COLO829 (cell line): ENCODE results near the gene CADM2.
"Not testable (repeated sequence)": the region's sequence is repeated elsewhere in the genome, so short reads cannot be mapped to it uniquely, and the experiment has no call there.

Experiments
- DNase-seq: peaks from one replicate; pipeline ENCODE4 v3.0.0; 2012; ENCODE audit warnings: low spot score

The CADM2 gene

GRCh38 chr3:84958495-84959469 lies at the start of gene CADM2:
TSS of gene CADM2 (plus strand) at chr3:84958989.
- peak; percentile 93 for DNase-seq

DNA sequence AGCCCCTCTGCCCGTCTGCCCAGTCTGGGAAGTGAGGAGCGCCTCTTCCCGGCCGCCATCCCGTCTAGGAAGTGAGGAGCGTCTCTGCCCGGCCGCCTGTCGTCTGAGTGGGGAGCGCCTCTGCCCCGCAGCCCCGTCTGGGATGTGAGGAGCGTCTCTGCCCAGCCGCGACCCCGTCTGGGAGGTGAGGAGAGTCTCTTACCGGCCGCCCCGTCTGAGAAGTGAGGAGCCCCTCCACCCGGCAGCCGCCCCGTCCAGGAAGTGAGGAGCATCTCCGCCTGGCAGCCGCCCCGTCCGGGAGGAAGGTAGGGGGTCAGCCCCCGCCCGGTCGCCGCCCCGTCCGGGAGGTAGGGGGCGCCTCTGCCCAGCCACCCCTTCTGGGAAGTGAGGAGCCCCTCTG lies 40.2 kb upstream of the CADM2 start:
- not testable (repeated sequence) for DNase-seq

DNA sequence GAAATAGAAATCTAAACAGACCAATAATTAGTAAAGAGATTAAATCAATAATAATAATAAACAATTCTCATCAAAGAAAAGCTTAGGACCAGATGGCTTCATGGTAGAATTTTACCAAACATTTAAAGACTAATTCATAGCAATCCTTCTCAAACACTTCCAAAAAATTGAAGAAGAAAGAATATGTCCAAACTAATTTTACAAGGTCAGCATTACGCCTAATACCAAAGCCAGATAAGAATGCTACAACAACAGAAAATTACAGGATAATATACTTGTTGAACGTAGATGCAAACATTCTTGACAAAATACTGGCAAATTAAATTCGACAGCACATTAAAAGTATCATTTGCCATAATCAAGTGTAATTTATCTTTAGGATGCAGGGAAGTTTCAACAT lies 36.1 kb upstream of the CADM2 start:
- DNase-seq, result no peak

DNA sequence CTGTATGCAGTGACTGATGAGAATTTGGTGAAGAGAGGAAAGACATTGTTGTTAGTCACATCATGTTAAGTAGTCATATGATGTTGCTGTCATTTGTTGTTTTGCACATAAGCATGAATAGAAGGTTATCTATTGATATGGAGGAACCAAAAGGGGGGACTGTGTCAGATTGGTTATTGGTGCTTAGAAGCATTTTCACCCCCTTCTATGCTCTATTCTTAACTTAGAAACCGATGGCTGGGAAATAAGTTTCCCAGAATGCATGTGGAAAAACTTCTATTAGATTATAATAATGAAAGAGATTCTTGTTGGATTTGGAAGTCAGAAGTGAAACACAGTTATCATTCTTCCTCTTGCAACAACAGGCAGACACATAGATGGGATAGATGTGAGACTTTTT lies 33.2 kb upstream of the CADM2 start:
- DNase-seq, result no peak

DNA sequence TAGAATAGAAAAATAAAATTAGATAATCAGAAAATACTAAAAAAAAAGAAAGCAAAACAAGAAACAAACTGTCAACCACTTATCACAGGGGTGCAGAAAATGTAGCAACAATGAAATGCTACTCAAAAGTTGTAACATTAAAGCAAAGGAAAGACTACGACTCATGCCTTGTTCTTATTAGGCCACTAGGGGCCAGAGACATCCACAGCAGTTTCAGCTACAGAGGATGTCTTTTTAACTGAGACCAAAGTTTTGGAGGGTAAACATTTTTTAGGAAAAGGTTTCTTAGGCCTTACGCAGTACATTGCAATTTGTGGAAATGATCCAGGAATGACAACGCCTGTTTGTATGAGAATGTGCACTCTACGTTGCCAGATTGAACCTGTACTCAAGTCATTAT lies 15.4 kb upstream of the CADM2 start:
- DNase-seq, result no peak

- DNase-seq, result no peak
Observed at GRCh38 chr3:84946240-84946639, 12.5 kb upstream of the CADM2 start.

DNA sequence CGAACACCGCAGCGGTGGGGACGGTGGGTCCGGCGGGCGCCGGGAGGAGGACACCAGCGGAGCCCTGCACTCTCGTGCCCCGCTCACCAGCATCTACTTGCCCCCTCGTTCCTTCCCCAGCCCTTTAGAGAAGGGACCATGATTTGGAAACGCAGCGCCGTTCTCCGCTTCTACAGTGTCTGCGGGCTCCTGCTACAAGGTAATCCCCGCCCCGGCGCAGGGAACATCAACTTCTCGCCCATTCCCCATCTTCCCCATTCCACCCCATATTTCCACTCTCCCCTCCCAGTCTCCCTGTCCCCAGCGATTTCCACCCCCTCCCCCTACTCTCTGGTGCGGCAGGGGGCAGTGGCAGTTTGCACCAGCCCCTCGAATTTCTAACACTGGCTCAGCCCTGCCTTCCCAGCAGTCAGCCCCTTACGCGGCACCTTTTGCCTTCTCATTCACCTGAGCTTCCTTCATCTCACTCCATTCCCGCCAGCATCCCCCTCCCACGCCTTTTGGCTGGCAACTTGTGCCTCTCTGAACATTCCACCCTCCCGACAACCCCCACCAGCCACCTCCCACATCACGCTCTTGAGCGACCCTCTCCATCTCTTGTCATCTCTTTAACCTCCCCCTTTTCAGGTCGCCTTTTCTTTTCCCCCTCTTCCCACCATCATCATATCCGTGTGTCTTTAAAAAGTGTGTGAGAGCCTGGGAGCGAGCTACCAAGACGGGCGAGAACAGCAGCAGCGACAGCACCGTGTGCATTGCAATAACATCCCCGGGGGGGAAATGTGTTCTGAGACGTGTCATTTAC lies 882 bp downstream of the CADM2 start:
- no peak for DNase-seq

- DNase-seq, result no peak
Observed at GRCh38 chr3:84960581-84960980, 1.8 kb downstream of the CADM2 start.

DNA sequence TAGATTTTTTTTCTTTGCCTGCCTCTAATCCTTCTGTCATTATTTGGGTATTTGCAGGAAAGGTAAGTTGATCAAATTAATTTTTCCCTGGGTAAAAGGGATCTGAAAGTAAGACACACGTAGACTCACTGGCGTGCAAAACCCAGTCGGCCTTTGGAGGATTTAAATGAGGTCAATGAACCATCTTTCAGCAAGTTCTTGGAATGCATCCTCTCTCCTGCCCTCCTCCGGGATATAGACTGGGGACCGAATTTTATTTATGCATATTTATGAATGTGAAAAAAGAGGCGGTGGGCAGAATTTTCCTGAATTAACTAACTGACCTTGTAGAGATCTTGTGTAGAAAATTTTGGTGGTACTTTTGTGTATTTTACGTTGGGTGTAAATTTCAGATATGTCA lies 2.2 kb downstream of the CADM2 start:
- DNase-seq, result no peak

DNA sequence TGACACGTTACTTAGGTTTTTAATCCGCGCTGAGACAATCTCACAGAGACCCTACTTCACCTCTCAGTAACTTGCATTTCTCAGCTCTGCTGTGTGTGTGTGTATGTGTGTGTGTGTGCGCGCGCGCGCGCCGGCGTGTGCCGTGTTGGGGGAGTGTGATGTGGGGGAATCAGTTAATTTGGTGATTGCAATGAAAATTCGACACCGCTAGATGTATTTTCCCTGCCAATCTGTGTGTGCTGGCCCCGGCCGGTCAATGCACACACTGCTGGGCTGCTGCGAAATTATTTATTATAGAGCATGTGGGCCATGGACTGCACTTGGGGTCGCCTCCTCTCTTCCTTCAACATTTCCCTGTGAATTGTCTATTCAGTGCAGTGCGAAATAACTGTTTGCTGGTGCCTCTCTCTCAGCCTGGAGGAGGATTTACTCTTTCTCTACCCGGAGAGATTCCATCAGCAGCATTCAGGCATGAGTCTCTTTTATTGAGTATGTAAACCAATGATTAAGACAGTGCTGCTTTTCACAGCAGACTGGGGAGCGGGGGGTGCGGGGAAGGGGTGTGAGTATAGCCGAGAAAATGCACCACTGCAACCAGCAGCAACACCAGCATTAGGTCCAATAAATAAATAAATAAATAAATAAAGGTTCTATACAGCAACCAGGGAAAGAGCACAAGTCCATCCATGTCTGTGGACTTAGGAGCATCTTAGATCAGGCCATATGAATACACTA lies 2.9 kb downstream of the CADM2 start:
- no peak for DNase-seq

- DNase-seq, result no peak
Observed at GRCh38 chr3:84962415-84962814, 3.6 kb downstream of the CADM2 start.

GRCh38 chr3:84963137-84963536 lies 4.3 kb downstream of the CADM2 start:
- DNase-seq, result no peak

GRCh38 chr3:84965141-84965540 lies 6.4 kb downstream of the CADM2 start:
- peak; percentile 13 for DNase-seq

DNA sequence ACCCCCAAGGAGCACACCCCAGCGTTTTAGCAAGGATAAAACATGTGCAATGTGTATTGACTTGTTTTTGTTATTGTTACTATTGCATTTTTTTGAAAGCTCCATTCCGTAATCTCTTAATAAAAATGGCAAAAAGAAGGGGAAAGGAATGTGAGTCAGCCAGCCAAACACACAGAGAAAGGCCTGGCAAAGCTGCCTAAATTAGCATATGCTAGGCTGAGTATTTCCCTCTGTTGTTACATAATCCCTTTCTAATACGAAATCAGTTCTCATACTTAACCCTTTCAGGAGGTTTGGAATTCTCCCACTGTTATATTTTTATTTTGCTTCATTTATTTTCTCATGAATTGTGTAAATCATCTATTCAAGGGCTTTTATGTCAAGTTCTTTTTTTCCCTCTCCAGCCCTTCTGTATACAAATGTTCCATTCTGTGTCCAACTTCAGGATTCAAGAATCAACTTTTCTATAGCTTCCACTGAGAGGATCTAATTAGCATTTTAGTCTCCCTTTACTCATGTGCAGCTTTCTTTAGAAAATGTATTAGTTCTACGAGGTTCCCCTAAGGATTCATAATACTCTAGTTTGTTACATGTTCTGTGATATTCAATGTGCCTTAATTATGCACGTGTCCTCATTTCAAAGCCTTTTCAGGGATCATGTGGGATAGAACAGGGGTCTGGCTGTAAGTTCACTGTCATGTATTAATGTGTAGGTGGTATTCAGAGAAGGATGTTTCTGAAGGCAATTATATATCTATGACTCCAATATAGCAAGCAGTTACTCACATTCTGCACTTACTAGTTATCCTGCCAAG lies 9.2 kb downstream of the CADM2 start:
- no peak for DNase-seq

GRCh38 chr3:84968701-84969235 lies 10.0 kb downstream of the CADM2 start:
- DNase-seq, result no peak

- no peak for DNase-seq
Observed at GRCh38 chr3:84974347-84974746, 15.6 kb downstream of the CADM2 start.

- no peak for DNase-seq
Observed at GRCh38 chr3:84977021-84977420, 18.2 kb downstream of the CADM2 start.

DNA sequence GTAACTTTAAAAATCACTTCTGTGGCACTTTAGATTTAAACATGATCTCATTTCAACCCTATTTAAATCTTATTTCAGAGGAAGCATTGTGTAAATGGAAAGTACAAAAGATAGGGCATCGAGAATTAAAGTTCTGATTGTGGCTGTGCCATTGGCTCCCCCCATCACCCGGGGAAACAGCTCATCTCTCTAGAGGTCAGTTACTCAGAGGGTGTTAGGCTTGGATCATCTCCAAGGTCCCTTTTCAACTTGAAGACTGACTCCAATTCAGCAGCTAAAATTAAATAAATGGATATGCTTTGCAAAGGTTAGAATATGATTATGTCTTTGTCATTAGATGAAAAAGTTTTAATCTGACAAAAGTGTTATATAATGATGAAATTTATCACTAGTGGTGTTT lies 20.1 kb downstream of the CADM2 start:
- no peak for DNase-seq

GRCh38 chr3:84980011-84980410 lies 21.2 kb downstream of the CADM2 start:
- DNase-seq, result no peak

- no peak for DNase-seq
Observed at GRCh38 chr3:84980456-84980855, 21.7 kb downstream of the CADM2 start.

DNA sequence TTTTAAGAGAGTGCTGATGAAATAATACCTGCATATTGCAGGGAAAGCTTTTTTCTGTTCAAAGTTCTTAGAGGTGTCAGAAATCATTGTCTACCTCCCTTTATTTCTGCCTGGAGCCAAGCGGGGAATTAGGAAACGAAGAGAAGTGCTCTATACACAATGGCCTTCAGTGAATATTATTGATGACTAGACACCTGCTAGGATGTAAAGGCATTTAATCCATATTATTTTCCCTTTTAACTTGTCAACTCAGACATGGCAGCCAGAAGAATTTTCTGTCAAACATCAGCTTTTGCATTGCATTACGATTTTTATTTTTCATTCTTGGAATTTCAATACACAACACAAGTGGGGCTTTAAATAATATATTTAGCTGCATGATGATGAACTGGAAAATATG lies 24.7 kb downstream of the CADM2 start:
- DNase-seq, result no peak
